NOMO-1 (cell line): ENCODE data around the gene DGKH.

Source experiments
- DNase-seq, 2 experiments: peaks; one replicate each; lab custom pipeline; 2025; ENCODE audit not compliant: unreplicated experiment in 2 of 2; lab: John Stamatoyannopoulos, UW

DGKH gene

DNA sequence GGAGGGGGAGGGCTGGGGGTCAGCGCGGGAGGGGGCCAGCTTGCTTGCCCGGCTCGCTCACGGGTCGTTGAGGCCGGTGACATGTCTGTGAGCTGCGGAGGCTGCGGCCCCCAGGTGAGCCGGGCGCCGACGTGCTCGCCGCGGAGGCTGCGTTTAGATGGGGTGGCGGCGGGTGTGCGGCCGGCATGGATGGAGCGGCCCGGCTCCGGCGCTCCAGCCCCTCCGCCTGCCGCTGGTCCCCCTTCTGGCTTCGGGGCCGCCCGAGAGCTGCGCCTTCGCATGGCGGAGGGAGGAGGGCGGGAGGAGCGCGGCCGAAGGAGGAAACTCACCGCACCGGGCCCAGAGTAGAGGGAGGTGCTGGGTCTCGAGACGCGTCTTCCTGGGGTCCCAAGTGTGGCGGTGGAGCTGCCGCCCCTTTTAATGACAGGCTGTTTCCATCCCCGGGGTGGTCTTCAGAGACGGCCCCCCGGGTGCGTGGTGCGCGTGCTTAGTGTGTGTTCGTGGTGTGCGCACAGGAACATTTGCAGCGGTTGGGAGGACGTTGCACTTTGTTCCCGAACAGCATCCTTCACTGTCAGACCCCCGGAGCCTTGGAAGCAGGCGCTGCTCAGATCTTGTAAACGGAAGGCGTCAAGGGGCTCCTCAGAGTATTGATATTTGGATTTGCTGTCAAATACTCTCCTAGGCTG lies 223.8 kb downstream of the DGKH start, which contains the start of gene AKAP11:
Gene AKAP11 (plus strand): TSS at position 38 of the 689 bp plus-strand sequence. CDS start 14,197 bp downstream, outside the sequence.
- DNase-seq = peak; percentile 24 to 37

DNA sequence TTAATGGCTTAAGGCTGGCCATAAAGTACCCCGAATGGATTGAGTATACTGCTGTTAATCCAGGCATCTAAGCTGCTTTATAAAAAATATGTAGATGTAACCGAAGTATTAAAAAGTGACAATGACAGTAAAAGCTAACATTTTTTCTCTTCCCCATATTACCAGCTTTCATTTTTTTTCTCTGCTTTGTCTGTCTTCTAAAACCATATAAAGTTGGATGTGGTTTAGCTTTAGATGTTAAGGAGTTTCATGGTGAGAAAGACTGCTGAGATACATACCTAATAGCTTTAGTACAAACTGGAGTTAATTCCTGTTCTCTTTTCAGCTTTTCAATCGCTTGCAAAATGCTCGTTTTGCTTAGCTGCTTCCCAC lies 224.3 kb downstream of the DGKH start:
- DNase-seq = peak in 1 of 2 experiments; percentile 33

DNA sequence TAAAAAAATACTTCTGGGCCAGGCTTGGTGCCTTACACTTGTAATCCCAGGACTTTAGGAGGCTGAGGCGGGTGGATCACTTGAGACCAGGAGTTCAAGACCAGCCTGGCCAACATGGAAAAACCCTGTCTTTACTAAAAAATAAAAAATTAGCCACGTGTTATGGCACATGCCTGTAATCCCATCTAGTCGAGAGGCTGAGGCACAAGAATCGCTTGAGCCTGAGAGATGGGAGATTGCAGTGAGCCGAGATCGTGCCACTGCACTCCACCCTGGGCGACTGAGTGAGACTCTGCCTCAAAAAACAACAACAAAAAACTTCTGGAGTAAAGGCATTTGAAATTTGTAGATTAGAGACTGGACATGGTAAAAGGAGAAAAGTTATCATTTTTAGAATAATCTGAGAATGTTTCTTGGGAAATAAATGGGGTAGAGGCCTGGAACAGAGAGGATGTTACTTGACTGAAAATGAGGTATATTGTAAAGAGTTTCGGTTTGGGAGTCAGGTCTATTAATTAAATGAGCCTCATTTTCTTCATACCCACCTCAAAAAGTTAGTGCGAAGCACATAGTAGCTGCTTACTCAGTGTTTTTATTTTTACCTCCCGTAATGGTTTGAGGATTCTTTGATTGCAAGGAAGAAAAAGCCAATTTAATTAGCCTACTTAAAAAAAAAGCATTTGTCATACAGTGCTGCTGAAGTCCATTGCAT lies 226.1 kb downstream of the DGKH start:
- DNase-seq = no peak

DNA sequence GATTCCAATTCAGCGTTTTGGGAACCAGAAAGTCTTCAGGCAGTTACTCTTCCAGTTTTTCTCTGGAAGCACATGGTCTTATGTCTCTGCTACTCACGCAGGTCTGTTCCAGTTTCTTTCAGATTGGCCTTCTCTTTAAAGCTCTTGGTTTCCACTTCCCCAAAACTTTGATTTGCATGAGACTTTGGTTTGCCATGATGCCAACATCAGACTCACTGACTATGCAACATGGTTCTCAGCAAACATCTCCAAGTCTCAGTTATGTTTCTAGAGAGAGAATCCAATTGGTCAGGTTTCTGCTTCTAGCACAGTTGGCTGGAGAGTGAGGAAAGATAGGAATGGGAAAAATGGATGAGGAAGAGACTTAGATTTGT lies 226.6 kb downstream of the DGKH start:
- DNase-seq = peak; percentile 68 to 85

DNA sequence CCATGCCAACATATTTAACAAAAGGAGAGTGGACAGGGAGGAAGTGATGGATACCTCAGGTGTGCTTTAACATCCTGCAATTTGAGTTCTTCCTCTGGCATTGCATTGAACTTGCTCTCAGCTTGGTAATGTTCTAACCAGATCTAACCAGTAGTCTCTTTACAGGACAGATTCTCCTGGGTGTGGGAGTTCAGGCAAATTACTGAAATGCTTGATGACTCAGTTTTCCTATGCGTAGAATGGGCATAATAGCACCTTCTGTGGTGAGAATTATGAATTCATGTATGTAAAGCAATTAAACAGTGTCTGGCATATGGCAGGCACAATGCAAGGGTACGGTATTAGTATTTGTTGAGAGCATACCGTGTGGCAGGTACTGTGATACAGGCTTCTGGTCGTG lies 227.1 kb downstream of the DGKH start:
- DNase-seq = no peak

DNA sequence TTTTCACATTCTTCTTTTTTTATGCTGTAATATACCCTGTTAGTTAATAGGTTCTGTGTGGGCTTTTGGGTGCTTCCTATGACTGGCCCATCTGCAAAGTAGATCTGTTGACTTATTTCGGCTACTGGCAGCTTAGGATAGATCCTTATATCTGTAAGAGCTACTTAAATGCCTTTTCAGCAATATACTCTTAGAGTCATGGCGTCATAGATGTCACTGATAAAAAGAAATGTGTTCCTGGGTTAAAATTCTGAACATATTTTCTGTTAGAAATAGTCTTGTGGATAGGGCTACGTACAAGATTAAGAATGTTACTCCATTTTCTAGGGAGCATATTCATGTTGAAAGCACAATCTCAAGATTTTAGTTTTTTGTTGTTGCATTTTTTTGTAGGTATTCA lies 228.2 kb downstream of the DGKH start:
- no peak for DNase-seq

DNA sequence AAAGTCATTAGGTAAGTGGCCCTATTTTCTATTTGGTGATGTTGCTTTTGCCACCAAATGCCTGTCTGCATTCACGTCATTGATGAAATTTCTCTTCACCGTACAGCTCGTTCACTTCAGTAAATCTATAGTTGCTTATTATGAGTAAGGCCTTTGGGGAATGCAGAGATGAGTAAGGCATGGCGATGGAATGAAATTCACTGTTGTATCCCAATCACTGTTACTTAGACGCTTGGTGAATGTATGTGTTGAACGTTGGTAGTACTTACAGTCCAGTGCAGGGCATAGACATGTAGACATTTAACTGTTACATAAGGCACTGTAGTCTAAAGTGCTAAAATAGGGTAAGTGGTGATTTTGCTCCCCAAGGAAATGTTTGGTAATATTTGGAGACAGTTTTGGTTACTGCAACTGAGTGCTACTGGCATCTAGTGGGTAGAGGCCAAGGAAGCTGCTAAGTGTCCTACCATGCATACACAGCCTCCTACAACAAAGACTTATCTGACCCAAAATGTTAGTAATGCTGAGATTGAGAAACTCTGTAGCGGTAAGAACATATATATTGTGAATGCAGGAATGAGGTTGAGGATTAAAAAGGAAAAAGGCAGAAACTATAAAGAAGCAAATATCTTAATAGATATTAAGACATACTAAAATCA lies 229.3 kb downstream of the DGKH start:
- no peak for DNase-seq

DNA sequence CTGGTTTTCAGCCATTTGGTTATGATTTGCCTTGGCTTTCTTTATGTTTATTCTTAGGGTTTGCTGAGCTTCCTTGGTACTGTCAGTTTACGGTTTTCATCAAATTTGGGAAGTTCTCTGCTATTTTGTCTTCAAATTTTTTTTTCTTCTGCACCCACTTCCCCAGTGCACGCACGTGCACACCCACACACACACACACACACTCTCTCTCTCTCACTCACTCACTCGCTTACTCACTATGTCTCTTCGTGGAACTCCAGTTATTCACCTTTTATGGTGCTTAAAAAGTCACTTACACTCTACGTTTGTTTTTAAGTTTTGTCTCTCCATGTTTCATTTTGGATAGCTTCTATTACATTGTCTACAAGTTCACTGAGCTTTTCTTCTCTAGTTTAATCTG lies 230.6 kb downstream of the DGKH start:
- no peak for DNase-seq

DNA sequence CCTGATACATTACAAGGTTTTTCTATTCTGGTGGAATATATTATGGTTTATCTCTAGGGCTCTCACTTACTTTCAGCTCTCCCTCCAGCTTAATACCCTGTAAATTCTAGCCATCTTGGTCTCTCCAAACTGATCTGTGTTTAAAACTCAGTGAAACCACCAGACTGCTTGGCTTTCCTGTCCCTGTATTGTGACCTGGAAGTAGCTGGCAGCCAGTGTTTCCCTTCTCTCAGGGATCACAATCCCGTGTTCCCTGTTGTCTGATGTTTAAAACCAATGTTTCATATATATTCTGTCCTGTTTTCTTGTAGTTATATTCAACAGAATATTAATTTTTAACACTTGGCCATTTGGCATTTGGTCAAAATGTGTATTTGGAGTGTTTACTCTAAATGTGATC lies 231.5 kb downstream of the DGKH start:
- no peak for DNase-seq

DNA sequence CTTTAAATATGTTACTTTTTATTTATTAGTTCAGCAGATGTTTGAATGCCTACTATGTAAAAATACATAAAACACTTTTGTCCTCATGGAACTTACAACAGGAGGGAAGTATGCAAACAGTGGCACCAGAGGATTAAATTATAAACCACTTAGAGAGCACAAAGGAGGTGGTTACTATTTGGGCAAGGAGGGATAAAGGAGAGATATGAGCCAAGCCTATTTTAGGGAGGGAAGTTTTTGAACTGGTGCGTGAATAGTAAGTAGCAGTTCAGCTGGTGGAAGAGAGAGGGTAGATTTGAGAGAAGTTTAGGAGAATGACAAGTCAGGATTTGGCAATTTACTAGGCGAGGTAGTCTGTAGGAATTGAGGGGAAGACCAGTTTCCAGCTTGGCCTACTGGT lies 232.1 kb downstream of the DGKH start:
- DNase-seq = no peak

DNA sequence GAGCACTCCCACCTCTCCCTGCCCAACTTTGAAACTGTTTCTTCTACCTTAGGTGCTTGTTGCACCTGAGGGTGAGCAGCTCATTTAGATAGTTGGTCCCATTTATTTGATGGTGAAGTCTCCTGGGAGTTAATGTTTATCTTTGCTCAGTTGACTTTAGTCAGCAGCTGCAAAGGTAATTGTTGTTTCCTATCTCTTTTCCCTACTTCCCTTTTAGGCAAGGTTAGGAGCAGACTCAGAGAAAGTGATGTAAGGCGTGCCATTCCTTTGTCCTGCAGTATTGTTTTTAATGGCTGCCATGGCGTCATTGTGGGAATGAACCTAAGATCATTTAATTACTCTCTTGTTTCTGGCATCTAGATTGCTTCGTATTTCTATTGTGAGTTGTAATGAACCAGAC lies 235.1 kb downstream of the DGKH start:
- no peak for DNase-seq

DNA sequence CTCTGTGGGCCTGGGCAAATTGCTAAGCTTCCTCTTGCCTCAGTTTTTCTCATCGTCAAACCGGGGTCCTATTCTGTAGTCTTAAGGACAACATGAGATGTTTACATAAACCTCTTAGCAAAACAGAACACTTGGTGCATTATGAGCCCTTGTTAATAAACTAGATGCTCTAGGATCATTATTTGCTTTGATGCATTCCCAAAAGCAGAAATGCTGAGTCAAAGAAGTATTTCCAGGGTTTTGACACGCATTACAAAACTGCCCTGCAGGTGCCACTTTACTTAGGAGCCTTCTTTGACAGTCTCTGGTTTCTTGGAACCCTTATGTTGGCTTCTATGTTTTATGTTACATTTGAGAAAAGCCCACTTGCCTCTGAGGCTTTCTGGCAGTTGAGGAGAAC lies 235.6 kb downstream of the DGKH start:
- no peak for DNase-seq
